ENCODE data around the gene DEFB124.
"Not testable (repeated sequence)": the region's sequence is repeated elsewhere in the genome, so short reads cannot be mapped to it uniquely, and the experiment has no call there.

- TF ChIP-seq POLR2A, CTCF (IDR thresholded peaks at IDR 0.05): not testable (repeated sequence)
These were observed 4.0 kb downstream of the DEFB124 start for GRCh38 chr20:31470946-31471345.

Measured in lower leg skin (tissue), 3 donors.